CD4-positive, alpha-beta T cell (primary cell): ENCODE data around the gene GPR65. TPM values are rescaled to one million over a fixed set of nuclear protein-coding genes. Genes with fewer than 3 reads are reported as not detected.

Experiments used
- ATAC-seq: fragments of 200-7000 bp; cut with Tn5 transposase; one replicate; pipeline ENCODE4 v1.10.0; 2022; ENCODE audit warnings: mild to moderate bottlenecking; ENCODE audit not compliant: poor library complexity
- CTCF ChIA-PET: fragments of 350-600 bp; sonication (Branson Sonifier 250); formaldehyde crosslinking; loops from one replicate; lab custom pipeline; 2021; ENCODE audit warnings: antibody characterized with exemption, inconsistent platforms; lab: Charles Lee
- POLR2A ChIA-PET: fragments of 350-600 bp; sonication (Branson Sonifier 250); formaldehyde crosslinking; loops from one replicate; lab custom pipeline; 2021; ENCODE audit warnings: antibody characterized with exemption, inconsistent platforms; lab: Charles Lee
- DNase-seq, 14 experiments: peaks; one replicate each; pipeline ENCODE4 v3.0.0-alpha.2; 2013 to 2020; ENCODE audit warnings: mixed read lengths in 2 of 14
- H3K27ac ChIP-seq, 2 donors: one replicate each; pipeline versions ENCODE4 v1.5.1 to v1.7.0; 2013; ENCODE audit warnings: low read length in 2 of 2, low read depth in 1 of 2, mild to moderate bottlenecking in 1 of 2
- H3K27me3 ChIP-seq, 2 experiments: 1 replicate in 1 of 2; 2 replicates in 1 of 2; pipeline versions ENCODE4 v1.6.1 to v1.7.0; 2013; ENCODE audit warnings: low read length in 2 of 2, control low read depth in 1 of 2, mild to moderate bottlenecking in 1 of 2, moderate library complexity in 1 of 2; ENCODE audit not compliant: insufficient read depth in 2 of 2, control insufficient read depth in 1 of 2
- H3K36me3 ChIP-seq: one replicate; pipeline ENCODE4 v1.6.1; 2013; ENCODE audit warnings: low read length, control low read depth; ENCODE audit not compliant: insufficient read depth
- H3K4me1 ChIP-seq: one replicate; pipeline ENCODE4 v1.6.1; 2013; ENCODE audit warnings: low read length, control low read depth; ENCODE audit not compliant: insufficient read depth
- H3K4me3 ChIP-seq: one replicate; pipeline ENCODE4 v1.5.1; 2013; ENCODE audit warnings: mild to moderate bottlenecking, low read length, moderate library complexity
- H3K9me3 ChIP-seq, 2 experiments: 1 replicate in 1 of 2; 2 replicates in 1 of 2; pipeline versions ENCODE4 v1.6.1 to v1.7.0; 2013; ENCODE audit warnings: low read length in 2 of 2, mild to moderate bottlenecking in 2 of 2, control low read depth in 1 of 2, moderate library complexity in 1 of 2; ENCODE audit not compliant: control insufficient read depth in 1 of 2, insufficient read depth in 1 of 2
- H3K27ac Mint-ChIP-seq: one replicate; pipeline ENCODE4 v1.8.0; 2020; ENCODE audit warnings: mixed read lengths
- H3K27me3 Mint-ChIP-seq: one replicate; pipeline ENCODE4 v1.8.0; 2021; ENCODE audit warnings: mixed read lengths
- H3K36me3 Mint-ChIP-seq: one replicate; pipeline ENCODE4 v1.8.0; 2021; ENCODE audit warnings: low read depth, mixed read lengths
- H3K4me1 Mint-ChIP-seq: one replicate; pipeline ENCODE4 v1.8.0; 2021; ENCODE audit warnings: low read depth, mixed read lengths
- H3K4me3 Mint-ChIP-seq: one replicate; pipeline ENCODE4 v1.8.0; 2020; ENCODE audit warnings: mild to moderate bottlenecking, mixed read lengths
- H3K9me3 Mint-ChIP-seq: one replicate; pipeline ENCODE4 v1.8.0; 2020; ENCODE audit warnings: mixed read lengths
- intact Hi-C, 2 experiments: fragments of 100-400 bp; cut with DNase I in 1 of 2; cut with micrococcal nuclease in 1 of 2; formaldehyde crosslinking; loops; one replicate each; pipeline versions ENCODE4 v1.15.1 to v1.9.0; 2023 to 2025; cut with DNase I, micrococcal nuclease
- total RNA-seq, 174 experiments: library from RNA in 2 of 174; stranded (reverse) in 2 of 174; gene quantifications; one replicate each; pipeline ENCODE4 v1.2.3 and lab custom pipeline; 2021 to 2026
- TF ChIP-seq, protein P1 (sequence below): fragments of 200-600 bp; IDR thresholded peaks from one replicate; pipeline ENCODE4 v1.8.0; 2022; ENCODE audit warnings: antibody characterized with exemption, mild to moderate bottlenecking

GPR65 gene
- total RNA-seq, 2 experiments from 2014 or later: 10.5 to 10.7 TPM

DNA sequence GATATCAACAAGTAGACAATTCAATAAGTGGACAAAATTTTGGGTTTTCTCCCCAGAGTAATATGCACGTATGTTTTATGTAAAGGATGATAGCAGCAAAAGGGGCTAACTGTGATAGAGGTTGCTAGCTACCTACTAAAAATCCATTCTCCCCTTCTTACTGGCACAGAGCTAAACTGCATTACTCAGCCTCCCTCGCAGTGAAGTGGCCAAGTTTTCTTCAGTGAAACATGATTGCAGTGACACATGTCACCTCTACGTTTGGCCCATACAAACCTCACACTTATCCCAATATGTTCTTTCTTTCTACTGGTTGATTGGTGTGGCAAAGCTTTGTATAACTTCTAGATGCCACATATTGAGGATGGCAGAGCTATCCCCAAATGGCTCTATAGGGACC lies 34.3 kb downstream of the GPR65 start:
- peaks cover 12% of the 10 kb centered on the region for H3K4me1 Mint-ChIP-seq
- Histone ChIP-seq H3K4me1 (no peaks in the 10 kb centered on the region), H3K9me3 (no peaks in the 10 kb centered on the region), H3K36me3 (no peaks in the 10 kb centered on the region), H3K4me3 (no peak overlapping the region), H3K27ac (no peak overlapping the region), H3K27me3 (no peaks in the 10 kb centered on the region)
- no peaks in the 10 kb centered on the region for H3K9me3 Mint-ChIP-seq
- POLR2A ChIA-PET: interaction anchor here (0.9 to 1.6 kb wide), 3 partner anchors 8 to 46 kb away, joined by 3 to 7 read pairs (median 4); partner anchors contain the start of gene GALC
- H3K4me3 Mint-ChIP-seq: no peak overlapping the region
- no peaks in the 10 kb centered on the region for H3K27me3 Mint-ChIP-seq
- CTCF ChIA-PET: no interaction called here
- ATAC-seq: no peak
- no peaks in the 10 kb centered on the region for H3K36me3 Mint-ChIP-seq
- no peak for DNase-seq
- no peak overlapping the region for H3K27ac Mint-ChIP-seq
- TF ChIP-seq, protein P1, sequence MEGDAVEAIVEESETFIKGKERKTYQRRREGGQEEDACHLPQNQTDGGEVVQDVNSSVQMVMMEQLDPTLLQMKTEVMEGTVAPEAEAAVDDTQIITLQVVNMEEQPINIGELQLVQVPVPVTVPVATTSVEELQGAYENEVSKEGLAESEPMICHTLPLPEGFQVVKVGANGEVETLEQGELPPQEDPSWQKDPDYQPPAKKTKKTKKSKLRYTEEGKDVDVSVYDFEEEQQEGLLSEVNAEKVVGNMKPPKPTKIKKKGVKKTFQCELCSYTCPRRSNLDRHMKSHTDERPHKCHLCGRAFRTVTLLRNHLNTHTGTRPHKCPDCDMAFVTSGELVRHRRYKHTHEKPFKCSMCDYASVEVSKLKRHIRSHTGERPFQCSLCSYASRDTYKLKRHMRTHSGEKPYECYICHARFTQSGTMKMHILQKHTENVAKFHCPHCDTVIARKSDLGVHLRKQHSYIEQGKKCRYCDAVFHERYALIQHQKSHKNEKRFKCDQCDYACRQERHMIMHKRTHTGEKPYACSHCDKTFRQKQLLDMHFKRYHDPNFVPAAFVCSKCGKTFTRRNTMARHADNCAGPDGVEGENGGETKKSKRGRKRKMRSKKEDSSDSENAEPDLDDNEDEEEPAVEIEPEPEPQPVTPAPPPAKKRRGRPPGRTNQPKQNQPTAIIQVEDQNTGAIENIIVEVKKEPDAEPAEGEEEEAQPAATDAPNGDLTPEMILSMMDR: no peak
- intact Hi-C loops: no loop called here

DNA sequence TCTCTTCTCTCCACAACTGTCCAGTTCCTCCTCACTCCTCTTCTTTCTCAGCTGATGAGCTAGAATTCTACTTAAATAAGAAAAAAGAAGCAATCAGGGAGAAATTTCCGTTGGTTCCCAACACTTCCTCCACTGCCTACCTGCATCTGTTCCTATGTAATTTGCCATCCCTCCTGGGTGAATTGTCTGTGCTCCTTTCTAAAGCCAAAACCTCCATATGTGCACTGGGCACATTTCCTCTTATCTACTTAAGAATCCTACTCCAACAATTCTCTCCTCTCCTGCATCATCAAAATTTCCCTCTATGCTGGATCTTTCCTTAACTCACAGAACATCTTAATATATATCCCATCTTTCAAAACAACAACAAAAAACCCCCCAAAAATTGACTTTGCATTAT lies 35.2 kb downstream of the GPR65 start:
- Histone ChIP-seq H3K36me3 (no peaks in the 10 kb centered on the region), H3K27ac (no peak overlapping the region), H3K4me3 (no peak overlapping the region), H3K4me1 (no peaks in the 10 kb centered on the region), H3K27me3 (no peaks in the 10 kb centered on the region), H3K9me3 (no peaks in the 10 kb centered on the region)
- H3K4me1 Mint-ChIP-seq: peaks cover 12% of the 10 kb centered on the region
- TF ChIP-seq, protein P1: no peak
- CTCF ChIA-PET: no interaction called here
- H3K36me3 Mint-ChIP-seq: no peaks in the 10 kb centered on the region
- H3K27me3 Mint-ChIP-seq: no peaks in the 10 kb centered on the region
- no peak overlapping the region for H3K4me3 Mint-ChIP-seq
- H3K27ac Mint-ChIP-seq: no peak overlapping the region
- DNase-seq (no peak), ATAC-seq (no peak)
- POLR2A ChIA-PET: interaction anchor here (0.9 to 1.6 kb wide), 3 partner anchors 9 to 47 kb away, joined by 3 to 7 read pairs (median 4); partner anchors contain the start of gene GALC
- H3K9me3 Mint-ChIP-seq: no peaks in the 10 kb centered on the region
- intact Hi-C loops: no loop called here

DNA sequence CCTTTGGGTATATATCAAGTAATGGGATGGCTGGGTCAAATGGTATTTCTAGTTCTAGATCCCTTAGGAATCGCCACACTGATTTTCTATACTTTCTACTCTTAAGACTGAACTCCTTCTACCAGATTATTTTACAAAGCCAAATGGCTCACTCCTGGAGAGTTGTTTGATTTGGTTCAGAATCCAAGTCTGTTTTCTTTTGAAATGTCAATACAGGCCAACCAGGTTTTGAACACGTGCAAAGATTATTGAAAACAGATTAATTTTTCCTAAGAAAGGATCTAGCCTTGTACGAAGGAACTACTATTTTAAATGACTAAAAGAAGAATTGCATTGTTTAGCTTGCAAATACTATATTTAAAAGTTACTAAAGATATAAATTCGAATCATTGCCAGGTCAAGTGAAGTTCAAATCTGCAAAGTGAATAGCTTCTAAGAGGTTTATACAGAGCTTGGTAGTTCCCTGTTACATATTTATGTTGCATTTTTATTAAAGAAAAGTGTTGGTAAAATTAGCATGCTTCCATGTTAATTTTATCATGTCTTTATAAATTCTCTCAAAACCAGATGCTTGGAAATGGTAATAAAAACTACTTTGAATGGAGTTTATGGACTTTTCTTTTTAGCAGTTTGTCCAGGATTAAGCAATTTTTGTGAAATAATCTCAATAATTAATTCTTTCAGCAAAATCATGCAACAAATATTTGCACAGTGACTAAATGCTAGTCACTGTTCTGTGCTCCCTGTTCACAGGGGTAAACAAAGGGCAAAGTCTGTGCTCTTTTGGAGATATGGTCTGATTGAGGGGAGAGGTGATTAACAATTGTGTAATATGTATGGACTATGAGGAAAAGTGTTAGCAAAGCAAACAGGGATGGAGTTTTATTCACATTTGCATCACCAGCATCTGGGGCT lies 38.9 kb downstream of the GPR65 start:
- Mint-ChIP-seq H3K36me3 (no peaks in the 10 kb centered on the region), H3K9me3 (no peaks in the 10 kb centered on the region), H3K27ac (no peak overlapping the region), H3K4me1 (peaks cover 1% of the 10 kb centered on the region), H3K27me3 (no peaks in the 10 kb centered on the region), H3K4me3 (no peak overlapping the region)
- Histone ChIP-seq H3K27ac (no peak overlapping the region), H3K4me1 (no peaks in the 10 kb centered on the region), H3K4me3 (no peak overlapping the region), H3K27me3 (no peaks in the 10 kb centered on the region), H3K36me3 (no peaks in the 10 kb centered on the region), H3K9me3 (no peaks in the 10 kb centered on the region)
- ATAC-seq (no peak), DNase-seq (no peak)
- intact Hi-C loops: no loop called here
- TF ChIP-seq, protein P1: no peak
- ChIA-PET POLR2A (no interaction called here), CTCF (no interaction called here)
